Measurements from ENCODE around the gene CRIP2.

The CRIP2 gene

DNA sequence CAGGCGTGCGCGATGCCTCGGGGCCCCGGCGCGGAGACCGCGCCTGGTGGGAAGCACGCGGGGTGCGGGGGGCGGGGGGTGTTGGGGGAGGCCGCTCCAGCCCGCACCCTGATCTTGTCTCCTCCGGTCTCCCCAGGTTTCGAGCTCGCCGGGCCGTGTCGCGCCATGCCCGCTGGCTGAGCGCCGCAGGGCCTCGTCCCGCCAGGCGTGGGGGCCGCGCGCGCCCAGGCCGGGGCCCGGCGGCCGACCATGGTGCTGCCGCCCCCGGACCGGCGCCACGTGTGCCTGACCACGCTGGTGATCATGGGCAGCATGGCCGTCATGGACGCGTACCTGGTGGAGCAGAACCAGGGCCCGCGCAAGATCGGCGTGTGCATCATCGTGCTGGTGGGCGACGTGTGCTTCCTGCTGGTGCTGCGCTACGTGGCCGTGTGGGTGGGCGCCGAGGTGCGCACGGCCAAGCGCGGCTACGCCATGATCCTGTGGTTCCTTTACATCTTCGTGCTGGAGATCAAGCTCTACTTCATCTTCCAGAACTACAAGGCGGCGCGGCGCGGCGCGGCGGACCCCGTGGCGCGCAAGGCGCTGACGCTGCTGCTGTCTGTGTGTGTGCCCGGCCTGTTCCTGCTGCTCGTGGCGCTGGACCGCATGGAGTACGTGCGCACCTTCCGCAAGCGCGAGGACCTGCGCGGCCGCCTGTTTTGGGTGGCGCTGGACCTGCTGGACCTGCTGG, 54.1 kb downstream of the CRIP2 start:
- DNase-seq (ENCODE audit: low read depth), result no peak
- TF ChIP-seq, protein P1, sequence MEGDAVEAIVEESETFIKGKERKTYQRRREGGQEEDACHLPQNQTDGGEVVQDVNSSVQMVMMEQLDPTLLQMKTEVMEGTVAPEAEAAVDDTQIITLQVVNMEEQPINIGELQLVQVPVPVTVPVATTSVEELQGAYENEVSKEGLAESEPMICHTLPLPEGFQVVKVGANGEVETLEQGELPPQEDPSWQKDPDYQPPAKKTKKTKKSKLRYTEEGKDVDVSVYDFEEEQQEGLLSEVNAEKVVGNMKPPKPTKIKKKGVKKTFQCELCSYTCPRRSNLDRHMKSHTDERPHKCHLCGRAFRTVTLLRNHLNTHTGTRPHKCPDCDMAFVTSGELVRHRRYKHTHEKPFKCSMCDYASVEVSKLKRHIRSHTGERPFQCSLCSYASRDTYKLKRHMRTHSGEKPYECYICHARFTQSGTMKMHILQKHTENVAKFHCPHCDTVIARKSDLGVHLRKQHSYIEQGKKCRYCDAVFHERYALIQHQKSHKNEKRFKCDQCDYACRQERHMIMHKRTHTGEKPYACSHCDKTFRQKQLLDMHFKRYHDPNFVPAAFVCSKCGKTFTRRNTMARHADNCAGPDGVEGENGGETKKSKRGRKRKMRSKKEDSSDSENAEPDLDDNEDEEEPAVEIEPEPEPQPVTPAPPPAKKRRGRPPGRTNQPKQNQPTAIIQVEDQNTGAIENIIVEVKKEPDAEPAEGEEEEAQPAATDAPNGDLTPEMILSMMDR (conservative IDR thresholded peaks at IDR 0.05; ENCODE audit: control insufficient read depth, insufficient read depth, low read depth, low read length), result no peak
- no peak overlapping the region for H3K4me3 ChIP-seq (ENCODE audit: control insufficient read depth, low read depth, low read length)

DNA sequence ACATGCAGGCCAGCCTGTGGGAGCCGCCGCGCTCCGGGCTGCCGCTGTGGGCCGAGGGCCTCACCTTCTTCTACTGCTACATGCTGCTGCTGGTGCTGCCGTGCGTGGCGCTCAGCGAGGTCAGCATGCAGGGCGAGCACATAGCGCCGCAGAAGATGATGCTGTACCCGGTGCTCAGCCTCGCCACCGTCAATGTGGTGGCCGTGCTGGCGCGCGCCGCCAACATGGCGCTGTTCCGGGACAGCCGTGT, 54.6 kb downstream of the CRIP2 start:
- no peak for DNase-seq (ENCODE audit: low read depth)
- TF ChIP-seq, protein P1 (conservative IDR thresholded peaks at IDR 0.05; ENCODE audit: control insufficient read depth, insufficient read depth, low read depth, low read length), result no peak

More for the DNA sequence above, 54.6 kb downstream of the CRIP2 start:
- H3K4me3 ChIP-seq (ENCODE audit: control insufficient read depth, low read depth, low read length), result no peak overlapping the region
